ENCODE results near the gene KRT74.

Gene KRT74

GRCh38 chr12:52521175-52521567 is 52.5 kb downstream of the KRT74 start:
- Histone ChIP-seq H3K4me3 (ENCODE audit: low read length) (no peak overlapping the region), H3K27me3 (ENCODE audit: control insufficient read depth, insufficient read depth, low read length) (peaks cover 3% of the 10 kb centered on the region), H3K36me3 (ENCODE audit: control insufficient read depth, insufficient read depth, low read length) (no peaks in the 10 kb centered on the region), H3K4me1 (ENCODE audit: control insufficient read depth, insufficient read depth, low read length) (peaks cover 6% of the 10 kb centered on the region), H3K9ac (ENCODE audit: low read length) (no peak overlapping the region), H3K27ac (ENCODE audit: low read depth, low read length) (no peak overlapping the region)

- Histone ChIP-seq H3K36me3 (ENCODE audit: control insufficient read depth, insufficient read depth, low read length) (no peaks in the 10 kb centered on the region), H3K27me3 (ENCODE audit: control insufficient read depth, insufficient read depth, low read length) (peaks cover 3% of the 10 kb centered on the region), H3K9ac (ENCODE audit: low read length) (no peak within 1 kb of the TSS), H3K4me3 (ENCODE audit: low read length) (no peak within 1 kb of the TSS), H3K4me1 (ENCODE audit: control insufficient read depth, insufficient read depth, low read length) (peaks cover 9% of the 10 kb centered on the region), H3K27ac (ENCODE audit: low read depth, low read length) (no peak within 1 kb of the TSS)
These were observed 53.6 kb downstream of the KRT74 start, which contains the start of gene KRT5 for GRCh38 chr12:52519826-52520662. TSS of gene KRT5 (minus strand) at chr12:52520394. CDS start at chr12:52520296, 98 bp downstream.

DNA sequence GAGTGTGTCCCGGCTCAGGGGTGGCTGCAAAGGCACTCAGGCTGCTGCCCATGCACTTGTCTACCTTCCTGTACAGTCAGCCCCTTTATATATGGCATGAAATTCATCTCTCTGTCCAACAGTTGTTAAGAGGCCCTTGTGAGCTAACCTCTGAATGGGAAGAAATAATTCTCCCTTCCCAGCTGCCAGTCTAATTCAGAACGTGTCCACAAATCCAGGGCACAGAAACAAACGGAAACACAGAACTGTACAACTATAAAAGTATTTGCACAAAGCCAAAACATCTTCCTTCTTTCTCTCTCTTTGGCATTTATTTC is 54.3 kb downstream of the KRT74 start:
- Histone ChIP-seq H3K4me1 (ENCODE audit: control insufficient read depth, insufficient read depth, low read length) (peaks cover 9% of the 10 kb centered on the region), H3K36me3 (ENCODE audit: control insufficient read depth, insufficient read depth, low read length) (no peaks in the 10 kb centered on the region), H3K27me3 (ENCODE audit: control insufficient read depth, insufficient read depth, low read length) (peaks cover 3% of the 10 kb centered on the region), H3K4me3 (ENCODE audit: low read length) (no peak overlapping the region), H3K9ac (ENCODE audit: low read length) (no peak overlapping the region), H3K27ac (ENCODE audit: low read depth, low read length) (no peak overlapping the region)

DNA sequence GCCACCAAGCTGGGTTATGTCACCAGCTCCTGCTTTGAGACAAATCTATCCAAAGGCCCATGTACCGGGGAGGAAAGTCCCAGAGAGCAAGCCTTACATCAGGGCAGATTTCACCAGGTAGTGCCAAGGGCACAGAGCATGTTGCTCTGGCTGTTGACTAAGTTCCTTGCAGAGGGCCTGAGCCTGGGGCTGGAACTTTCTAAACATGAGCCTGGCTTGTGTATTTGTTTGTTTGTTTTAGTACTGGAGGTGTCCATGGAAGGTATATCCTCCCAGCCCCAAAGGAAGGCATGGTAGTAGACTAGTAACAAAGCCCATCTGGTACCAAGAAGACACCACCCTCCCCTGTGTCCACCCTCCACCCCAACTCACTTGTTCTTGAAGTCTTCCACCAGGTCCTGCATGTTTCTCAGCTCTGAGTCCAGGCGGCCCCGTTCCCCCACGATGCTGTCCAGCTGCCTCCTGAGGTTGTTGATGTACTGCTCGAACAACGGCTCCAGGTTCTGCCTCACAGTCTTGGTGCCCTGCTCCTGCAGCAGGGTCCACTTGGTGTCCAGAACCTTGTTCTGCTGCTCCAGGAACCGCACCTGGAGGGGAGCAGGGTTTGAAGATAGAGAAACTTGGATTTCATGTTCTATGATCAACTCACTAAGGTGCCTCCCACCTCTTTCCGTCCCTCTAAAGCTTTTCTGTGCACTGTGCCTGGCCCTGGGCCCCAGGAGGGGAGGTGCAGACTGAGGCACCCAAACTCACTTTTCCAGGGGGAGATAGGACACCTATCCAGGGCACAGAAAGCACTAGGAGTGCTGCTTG is 54.9 kb downstream of the KRT74 start:
- Histone ChIP-seq H3K36me3 (ENCODE audit: control insufficient read depth, insufficient read depth, low read length) (no peaks in the 10 kb centered on the region), H3K9ac (ENCODE audit: low read length) (no peak overlapping the region), H3K27ac (ENCODE audit: low read depth, low read length) (no peak overlapping the region), H3K4me1 (ENCODE audit: control insufficient read depth, insufficient read depth, low read length) (peaks cover 9% of the 10 kb centered on the region), H3K27me3 (ENCODE audit: control insufficient read depth, insufficient read depth, low read length) (no peaks in the 10 kb centered on the region), H3K4me3 (ENCODE audit: low read length) (no peak overlapping the region)

DNA sequence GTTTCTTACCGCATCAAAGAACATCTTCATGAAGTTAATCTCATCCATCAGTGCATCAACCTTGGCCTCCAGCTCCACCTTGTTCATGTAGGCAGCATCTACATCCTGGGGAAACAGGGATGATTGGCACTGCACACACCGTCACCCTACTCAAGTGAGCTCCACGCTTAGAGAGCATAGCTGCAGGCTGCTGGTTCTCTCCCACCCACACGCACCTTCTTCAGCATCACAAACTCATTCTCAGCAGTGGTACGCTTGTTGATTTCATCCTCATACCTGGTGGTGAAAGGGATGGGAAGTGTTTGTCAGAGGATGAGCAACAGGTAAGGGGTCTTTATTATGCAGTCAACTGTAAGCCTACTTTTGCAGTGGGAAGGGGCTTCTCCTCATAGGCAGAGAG is 55.8 kb downstream of the KRT74 start:
- Histone ChIP-seq H3K27me3 (ENCODE audit: control insufficient read depth, insufficient read depth, low read length) (no peaks in the 10 kb centered on the region), H3K4me3 (ENCODE audit: low read length) (no peak overlapping the region), H3K9ac (ENCODE audit: low read length) (no peak overlapping the region), H3K4me1 (ENCODE audit: control insufficient read depth, insufficient read depth, low read length) (peaks cover 9% of the 10 kb centered on the region), H3K36me3 (ENCODE audit: control insufficient read depth, insufficient read depth, low read length) (no peaks in the 10 kb centered on the region), H3K27ac (ENCODE audit: low read depth, low read length) (no peak overlapping the region)

- Histone ChIP-seq H3K27ac (ENCODE audit: low read depth, low read length) (no peak overlapping the region), H3K4me3 (ENCODE audit: low read length) (no peak overlapping the region), H3K4me1 (ENCODE audit: control insufficient read depth, insufficient read depth, low read length) (peaks cover 9% of the 10 kb centered on the region), H3K36me3 (ENCODE audit: control insufficient read depth, insufficient read depth, low read length) (no peaks in the 10 kb centered on the region), H3K9ac (ENCODE audit: low read length) (no peak overlapping the region), H3K27me3 (ENCODE audit: control insufficient read depth, insufficient read depth, low read length) (no peaks in the 10 kb centered on the region)
These were observed 56.4 kb downstream of the KRT74 start for GRCh38 chr12:52517005-52517835.

DNA sequence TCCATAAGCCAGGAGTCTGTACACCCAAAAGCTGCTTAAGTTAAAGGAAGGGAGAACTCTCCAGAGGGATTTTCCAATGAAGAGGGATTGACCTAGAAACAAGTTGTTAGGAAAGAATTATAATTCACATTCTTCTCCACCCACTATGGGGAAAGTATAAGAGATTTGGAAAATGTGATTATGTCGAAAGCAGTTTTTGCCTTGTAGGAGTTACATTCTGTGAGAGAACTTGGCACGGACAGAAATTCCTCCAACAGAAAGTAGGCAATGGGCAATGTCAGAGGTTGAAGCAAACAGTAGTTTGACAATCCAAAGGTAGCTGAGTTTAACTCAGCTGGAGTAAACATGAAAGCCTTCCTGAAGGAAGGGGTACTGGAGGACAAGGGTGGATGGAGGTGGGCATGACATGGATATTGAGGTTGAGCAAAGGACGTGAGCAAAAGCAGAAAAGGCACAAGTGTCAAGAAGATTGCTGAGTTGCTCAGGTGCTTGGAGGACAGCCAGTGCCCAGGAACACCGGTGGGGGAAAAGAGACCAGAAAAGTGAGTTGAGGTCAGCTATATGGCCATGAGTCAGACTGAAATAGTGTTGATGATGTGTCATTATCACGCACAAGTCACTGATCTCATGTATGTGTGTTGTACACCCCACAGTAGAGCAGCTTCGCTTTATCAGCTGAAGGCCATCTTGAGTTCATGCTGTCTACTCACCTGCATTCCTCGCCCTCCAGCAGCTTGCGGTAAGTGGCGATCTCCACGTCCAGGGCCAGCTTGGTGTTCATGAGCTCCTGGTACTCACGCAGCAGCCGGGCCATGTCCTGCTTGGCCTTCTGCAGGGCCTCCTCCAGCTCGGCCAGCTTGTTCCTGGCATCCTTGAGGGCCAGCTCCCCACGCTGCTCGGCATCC is 57.5 kb downstream of the KRT74 start:
- H3K4me1 ChIP-seq (ENCODE audit: control insufficient read depth, insufficient read depth, low read length), result peaks cover 5% of the 10 kb centered on the region
- no peaks in the 10 kb centered on the region for H3K27me3 ChIP-seq (ENCODE audit: control insufficient read depth, insufficient read depth, low read length)
- H3K4me3 ChIP-seq (ENCODE audit: low read length), result no peak overlapping the region
- H3K27ac ChIP-seq (ENCODE audit: low read depth, low read length), result peak overlapping the region; percentile 17
- H3K36me3 ChIP-seq (ENCODE audit: control insufficient read depth, insufficient read depth, low read length), result no peaks in the 10 kb centered on the region
- no peak overlapping the region for H3K9ac ChIP-seq (ENCODE audit: low read length)

Measured in rectal smooth muscle tissue (tissue), 1 donor.